NCI-H226 (cell line): ENCODE results near the gene ELOVL6.
"Not testable (repeated sequence)": the region's sequence is repeated elsewhere in the genome, so short reads cannot be mapped to it uniquely, and the experiment has no call there.

Experiments
- DNase-seq: peaks from one replicate; pipeline ENCODE4 v3.0.0-alpha.2; 2015

Gene ELOVL6

GRCh38 chr4:110120506-110120905 is 77.9 kb downstream of the ELOVL6 start:
- no peak for DNase-seq

- peak; percentile 49 for DNase-seq
Measured at GRCh38 chr4:110119880-110120279, 78.5 kb downstream of the ELOVL6 start.

GRCh38 chr4:110119337-110119736 is 79.1 kb downstream of the ELOVL6 start:
- DNase-seq: no peak

- no peak for DNase-seq
Measured at GRCh38 chr4:110112056-110112455, 86.4 kb downstream of the ELOVL6 start.

- no peak for DNase-seq
Measured at GRCh38 chr4:110109455-110109854, 89.0 kb downstream of the ELOVL6 start.

- DNase-seq: no peak
Measured at GRCh38 chr4:110108960-110109359, 89.5 kb downstream of the ELOVL6 start.

- DNase-seq: no peak
Measured at GRCh38 chr4:110108422-110108821, 90.0 kb downstream of the ELOVL6 start.

- DNase-seq: peak; percentile 42
Measured at GRCh38 chr4:110107866-110108265, 90.5 kb downstream of the ELOVL6 start.

GRCh38 chr4:110106931-110107296 is 91.5 kb downstream of the ELOVL6 start:
- DNase-seq: no peak

- no peak for DNase-seq
Measured at GRCh38 chr4:110104661-110105060, 93.8 kb downstream of the ELOVL6 start.

- DNase-seq: no peak
Measured at GRCh38 chr4:110099638-110100037, 98.8 kb downstream of the ELOVL6 start.

- DNase-seq: no peak
Measured at GRCh38 chr4:110096405-110096804, 102.0 kb downstream of the ELOVL6 start.

- DNase-seq: no peak
Measured at GRCh38 chr4:110092646-110093045, 105.8 kb downstream of the ELOVL6 start.

- peak; percentile 44 for DNase-seq
Measured at GRCh38 chr4:110091434-110092140, 106.8 kb downstream of the ELOVL6 start.

GRCh38 chr4:110088670-110089069 is 109.7 kb downstream of the ELOVL6 start:
- DNase-seq: no peak

- DNase-seq: peak; percentile 60
Measured at GRCh38 chr4:110087070-110087708, 111.2 kb downstream of the ELOVL6 start.

- DNase-seq: peak; percentile 89
Measured at GRCh38 chr4:110085131-110085530, 113.3 kb downstream of the ELOVL6 start.

GRCh38 chr4:110084154-110084553 is 114.3 kb downstream of the ELOVL6 start:
- no peak for DNase-seq

GRCh38 chr4:110078148-110078547 is 120.3 kb downstream of the ELOVL6 start:
- not testable (repeated sequence) for DNase-seq

GRCh38 chr4:110076828-110077227 is 121.6 kb downstream of the ELOVL6 start:
- DNase-seq: not testable (repeated sequence)

- no peak for DNase-seq
Measured at GRCh38 chr4:110075891-110076290, 122.5 kb downstream of the ELOVL6 start.

- DNase-seq: no peak
Measured at GRCh38 chr4:110075083-110075738, 123.2 kb downstream of the ELOVL6 start.

GRCh38 chr4:110074570-110074969 is 123.8 kb downstream of the ELOVL6 start:
- no peak for DNase-seq
